HepG2 (cell line): ENCODE data around the gene KDM2B. TPM values are rescaled to one million over a fixed set of nuclear protein-coding genes. Genes with fewer than 3 reads are reported as not detected.

ENCODE experiments used
- ATAC-seq: fragments of 200-7000 bp; cut with Tn5 transposase; 3 replicates; pipeline ENCODE4 v1.9.1; 2020; ENCODE audit warnings: mild to moderate bottlenecking, moderate library complexity
- BruUV-seq: library from RNA; stranded (reverse); fragments of 400-500 nt; replicated peaks from 2 replicates; lab custom pipeline; 2021; lab: Mats Ljungman, UMichigan
- CTCF ChIA-PET: fragments of 300-600 bp; formaldehyde crosslinking; extraction: SDS; loops from one replicate; lab custom pipeline; 2021; ENCODE audit warnings: low total read pairs, inconsistent platforms, low intra/inter-chr PET ratio; lab: Yijun Ruan, JAX
- POLR2A ChIA-PET: fragments of 350-600 bp; sonication (Branson Sonifier 250); formaldehyde crosslinking; loops from one replicate; lab custom pipeline; 2020; ENCODE audit warnings: antibody characterized with exemption, inconsistent platforms; lab: Yijun Ruan, JAX
- DNase-seq: peaks from one replicate; pipeline ENCODE4 v3.0.0-alpha.2; 2015; ENCODE audit warnings: low spot score
- FAIRE-seq: peaks from 3 replicates; lab custom pipeline; 2011; peaks lifted over from hg19 to GRCh38; lab: Jason Lieb, UNC
- H2AFZ ChIP-seq: one replicate; pipeline ENCODE4 v1.6.1; 2011; ENCODE audit warnings: low read length, inconsistent platforms
- H3K27ac ChIP-seq: fragments of 300-600 bp; 3 replicates; pipeline ENCODE4 v1.8.0; 2011; ENCODE audit warnings: mixed run types, mild to moderate bottlenecking, mixed read lengths, low read length, inconsistent platforms; ENCODE audit not compliant: insufficient read depth; ENCODE audit errors: extremely low read length
- H3K27me3 ChIP-seq, 2 experiments: fragments of 200-600 bp in 1 of 2; 2 replicates in 1 of 2; 3 replicates in 1 of 2; pipeline versions ENCODE4 v1.6.0 to v1.8.0; 2011; ENCODE audit warnings: low read length in 2 of 2, mild to moderate bottlenecking in 2 of 2, moderate library complexity in 2 of 2, inconsistent platforms in 1 of 2; ENCODE audit not compliant: insufficient read depth in 2 of 2, control insufficient read depth in 1 of 2
- H3K36me3 ChIP-seq, 2 experiments: fragments of 200-600 bp in 1 of 2; replicated peaks in 1 of 2; 2 replicates in 1 of 2; 3 replicates in 1 of 2; pipeline versions ENCODE4 v1.5.1 to v1.8.0; 2011; ENCODE audit warnings: low read length in 2 of 2, inconsistent platforms in 1 of 2; ENCODE audit not compliant: insufficient read depth in 2 of 2, control insufficient read depth in 1 of 2
- H3K4me1 ChIP-seq: 2 replicates; pipeline ENCODE4 v1.5.1; 2012; ENCODE audit warnings: low read length, inconsistent platforms; ENCODE audit not compliant: insufficient read depth
- H3K4me2 ChIP-seq: 2 replicates; pipeline ENCODE4 v1.6.0; 2011; ENCODE audit warnings: low read depth, low read length, inconsistent platforms
- H3K4me3 ChIP-seq, 3 experiments: fragments of 200-600 bp in 1 of 3; sonication (generic), shearing (Covaris generic) in 1 of 3; replicated peaks in 1 of 3; 2 replicates each; pipeline ENCODE4 v1.5.1; 2011 to 2016; ENCODE audit warnings: low read length in 3 of 3, inconsistent platforms in 2 of 3, low read depth in 2 of 3, mild to moderate bottlenecking in 2 of 3, control low read depth in 1 of 3, mixed read lengths in 1 of 3; ENCODE audit not compliant: insufficient read depth in 1 of 3
- H3K79me2 ChIP-seq: one replicate; pipeline ENCODE4 v1.6.1; 2011; ENCODE audit warnings: low read length, inconsistent platforms; ENCODE audit not compliant: insufficient read depth
- H3K9ac ChIP-seq: 2 replicates; pipeline ENCODE4 v1.6.0; 2011; ENCODE audit warnings: mild to moderate bottlenecking, low read depth, low read length, inconsistent platforms; ENCODE audit not compliant: insufficient read depth
- H3K9me3 ChIP-seq: 2 replicates; pipeline ENCODE4 v1.5.1; 2012; ENCODE audit warnings: mild to moderate bottlenecking, low read length
- H4K20me1 ChIP-seq: 2 replicates; pipeline ENCODE4 v1.6.0; 2011; ENCODE audit warnings: inconsistent platforms, mild to moderate bottlenecking, low read length, moderate library complexity; ENCODE audit not compliant: insufficient read depth
- ATRX ChIP-seq: sonication (generic); formaldehyde crosslinking; IDR thresholded peaks from 2 replicates; pipeline ENCODE4 v1.4.0; 2020; ENCODE audit warnings: missing genetic modification reagents, borderline replicate concordance
- CTCF ChIP-seq: sonication (generic); formaldehyde crosslinking; IDR thresholded peaks from 2 replicates; pipeline ENCODE4 v1.5.0; 2020; ENCODE audit warnings: mild to moderate bottlenecking, missing genetic modification reagents, moderate library complexity
- RARG ChIP-seq: sonication (generic); formaldehyde crosslinking; IDR thresholded peaks from 2 replicates; pipeline ENCODE4 v1.4.0; 2020; ENCODE audit warnings: low read depth, mild to moderate bottlenecking, missing genetic modification reagents
- RFX3 ChIP-seq: IDR thresholded peaks from 2 replicates; pipeline ENCODE4 v1.6.1; 2016; ENCODE audit warnings: missing biosample characterization, missing genetic modification reagents
- SPEN ChIP-seq: sonication (generic); formaldehyde crosslinking; IDR thresholded peaks from 2 replicates; pipeline ENCODE4 v1.5.1; 2020; ENCODE audit warnings: low read depth, mild to moderate bottlenecking, missing genetic modification reagents
- STAT5B ChIP-seq: sonication (generic); formaldehyde crosslinking; IDR thresholded peaks from 2 replicates; pipeline ENCODE4 v1.4.0; 2020; ENCODE audit warnings: missing genetic modification reagents
- THAP11 ChIP-seq: IDR thresholded peaks from 2 replicates; pipeline ENCODE4 v1.6.1; 2016; ENCODE audit warnings: missing biosample characterization, missing genetic modification reagents
- U2AF2 ChIP-seq: fragments of 200-400 bp; formaldehyde crosslinking; IDR thresholded peaks from 2 replicates; pipeline ENCODE4 v1.6.1; 2017; ENCODE audit warnings: low read depth, mild to moderate bottlenecking, low read length
- ZFP82 ChIP-seq: sonication (generic); formaldehyde crosslinking; IDR thresholded peaks from 2 replicates; pipeline ENCODE4 v1.5.1; 2020; ENCODE audit warnings: mild to moderate bottlenecking, missing genetic modification reagents, borderline replicate concordance
- ZNF253 ChIP-seq: sonication (generic); formaldehyde crosslinking; IDR thresholded peaks from 2 replicates; pipeline ENCODE4 v1.8.0; 2022; ENCODE audit warnings: mild to moderate bottlenecking, missing genetic modification reagents, borderline replicate concordance
- ZNF274 ChIP-seq: sonication (generic); formaldehyde crosslinking; IDR thresholded peaks from 2 replicates; pipeline ENCODE4 v1.5.1; 2020; ENCODE audit warnings: mild to moderate bottlenecking, missing genetic modification reagents
- ZNF468 ChIP-seq: sonication (generic); formaldehyde crosslinking; IDR thresholded peaks from 2 replicates; pipeline ENCODE4 v1.8.0; 2022; ENCODE audit warnings: mild to moderate bottlenecking, moderate library complexity, missing genetic modification reagents
- ZNF607 ChIP-seq: sonication (generic); formaldehyde crosslinking; IDR thresholded peaks from 2 replicates; pipeline ENCODE4 v1.5.1; 2020; ENCODE audit warnings: missing genetic modification reagents, mild to moderate bottlenecking, borderline replicate concordance
- ZNF616 ChIP-seq: sonication (generic); formaldehyde crosslinking; IDR thresholded peaks from 2 replicates; pipeline ENCODE4 v1.5.0; 2020; ENCODE audit warnings: low read depth, mild to moderate bottlenecking, missing genetic modification reagents
- ZNF746 ChIP-seq: sonication (generic); formaldehyde crosslinking; IDR thresholded peaks from 2 replicates; pipeline ENCODE4 v1.8.0; 2022; ENCODE audit warnings: mild to moderate bottlenecking, missing genetic modification reagents
- ZNF878 ChIP-seq: sonication (generic); formaldehyde crosslinking; IDR thresholded peaks from 2 replicates; pipeline ENCODE4 v1.8.1; 2023; ENCODE audit warnings: mild to moderate bottlenecking, missing genetic modification reagents, moderate library complexity
- WGBS: methylation state at CpG from one replicate; pipeline ENCODE4 v1.1.6; 2017; ENCODE audit warnings: low lambda C conversion rate; 5-methylcytosine and 5-hydroxymethylcytosine counted together
- in situ Hi-C: cut with HindIII; loops from 2 replicates; pipeline ENCODE4 v1.10.0; 2017; ENCODE audit warnings: low pct_unique_long_range_greater_than_20kb; ENCODE audit not compliant: extremely low pct_ligation_motif_present
- intact Hi-C: fragments of 100-400 bp; cut with micrococcal nuclease; formaldehyde crosslinking; loops from one replicate; pipeline ENCODE4 v1.10.0; 2022; ENCODE audit not compliant: unreplicated experiment
- polyA plus RNA-seq, 8 experiments: library from polyadenylated mRNA; depleted of rRNA in 3 of 8; stranded (reverse) in 7 of 8; unstranded in 1 of 8; fragments of >200 nt; fragmentation: Illumina TruSeq in 4 of 8; extraction: Trizol in 4 of 8; gene quantifications; 2 replicates each; pipeline versions ENCODE4 v1.2.1 to v1.2.3, GENCODE V29; 2011 to 2016; ENCODE audit warnings: low read depth in 4 of 8, missing spikeins in 1 of 8, mixed read lengths in 1 of 8; ENCODE audit not compliant: insufficient read depth in 1 of 8
- total RNA-seq, 5 experiments: library from RNA; depleted of rRNA; stranded (reverse); fragments of >200 nt; fragmentation: Illumina TruSeq; extraction: Trizol; gene quantifications; 2 replicates each; pipeline ENCODE4 v1.2.3, GENCODE V29; 2016; ENCODE audit warnings: low read depth in 1 of 5
- TF ChIP-seq, protein P1 (sequence below): sonication (generic); formaldehyde crosslinking; IDR thresholded peaks from 2 replicates; pipeline ENCODE4 v1.8.0; 2023; ENCODE audit warnings: mild to moderate bottlenecking, missing genetic modification reagents

The KDM2B gene
- total and polyA plus RNA-seq, 2 of the 13 experiments (the other 11 are each of a cell fraction or from before 2014, with no cell fraction given) = 17.5 to 26.1 TPM

GRCh38 chr12:121456551-121456950, 124.3 kb downstream of the KDM2B start:
- Histone ChIP-seq H2AFZ (no peak overlapping the region), H3K27ac (no peak overlapping the region), H3K4me1 (0 out of 2 replicates have a peak, but pooled peaks cover 3% of the 10 kb centered on the region), H3K9me3 (no peaks in the 10 kb centered on the region), H3K4me2 (no peak overlapping the region), H3K9ac (no peak overlapping the region), H3K36me3 (peaks cover 5 to 27% of the 10 kb centered on the region in 2 experiments; a peak in 4 of 5 replicates), H3K27me3 (no peaks in the 10 kb centered on the region), H3K79me2 (peaks cover 61% of the 10 kb centered on the region), H4K20me1 (peaks cover 6% of the 10 kb centered on the region), H3K4me3 (no peak overlapping the region)
- intact Hi-C loops = no loop called here
- FAIRE-seq = no peak
- BruUV-seq = no TSS peak
- WGBS = 88% methylated on average over 8 of the region's 8 CpGs
- no peak for ATAC-seq
- no peak for TF ChIP-seq STAT5B (CRISPR knock-in tag)
- no peak for TF ChIP-seq THAP11 (CRISPR knock-in tag)
- no peak for TF ChIP-seq ZFP82
- TF ChIP-seq RARG (CRISPR knock-in tag) = no peak
- TF ChIP-seq U2AF2 = no peak
- no peak for TF ChIP-seq ZNF878 (CRISPR knock-in tag)
- TF ChIP-seq ATRX (CRISPR knock-in tag) = no peak
- no peak for TF ChIP-seq SPEN (CRISPR knock-in tag)
- no peak for DNase-seq
- ChIA-PET CTCF (no interaction called here), POLR2A (no interaction called here)
- in situ Hi-C loops = no loop called here

DNA sequence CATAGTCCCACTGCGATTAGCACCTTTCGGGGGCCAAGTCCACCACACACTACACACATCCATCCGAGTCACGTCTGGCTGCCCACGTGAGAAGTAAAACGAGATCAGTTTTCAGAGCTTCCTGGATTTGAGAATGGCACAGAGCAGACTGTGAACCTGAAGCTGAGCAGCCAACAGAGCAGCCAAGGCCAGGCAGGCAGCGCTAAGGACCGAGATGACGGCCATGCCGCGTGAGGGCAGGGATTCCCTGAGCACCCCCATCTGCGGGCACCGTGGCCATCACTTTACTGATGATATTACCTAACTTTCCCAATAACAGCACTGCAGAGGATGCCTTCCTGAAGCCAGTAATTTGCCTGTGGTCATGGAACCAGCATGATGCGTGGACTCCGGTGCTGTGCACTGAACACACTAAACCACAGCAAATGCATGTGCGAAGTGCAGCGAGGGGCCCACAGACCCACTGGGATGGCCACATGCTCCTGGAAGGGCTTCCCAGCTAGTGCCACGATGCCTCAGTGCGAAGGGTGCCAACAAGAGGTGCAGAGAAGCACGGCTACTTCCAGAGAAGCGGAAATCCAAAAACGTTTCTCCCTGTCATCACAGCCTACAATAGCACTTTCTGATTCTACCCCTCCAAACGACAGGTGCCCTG, 124.9 kb downstream of the KDM2B start:
- Histone ChIP-seq H3K4me3 (no peak overlapping the region), H3K4me1 (0 out of 2 replicates have a peak, but pooled peaks cover 5% of the 10 kb centered on the region), H3K27ac (no peak overlapping the region), H3K9ac (no peak overlapping the region), H3K27me3 (no peaks in the 10 kb centered on the region), H3K36me3 (peaks cover 5 to 30% of the 10 kb centered on the region in 2 experiments; a peak in 4 of 5 replicates), H3K79me2 (peaks cover 55% of the 10 kb centered on the region), H2AFZ (no peak overlapping the region), H3K4me2 (no peak overlapping the region), H3K9me3 (no peaks in the 10 kb centered on the region), H4K20me1 (peaks cover 4% of the 10 kb centered on the region)
- intact Hi-C loops (no loop called here), in situ Hi-C loops (no loop called here)
- DNase-seq (no peak), FAIRE-seq (no peak), ATAC-seq (no peak)
- BruUV-seq = no TSS peak
- WGBS = 90% methylated on average over 17 of the region's 23 CpGs
- ChIA-PET POLR2A (no interaction called here), CTCF (no interaction called here)
- no peak for TF ChIP-seq ZNF746
- TF ChIP-seq ZNF253 = no peak
- no peak for TF ChIP-seq ZNF468 (CRISPR knock-in tag)
- no peak for TF ChIP-seq CTCF (CRISPR knock-in tag)
- TF ChIP-seq ZNF616 (CRISPR knock-in tag) = no peak
- TF ChIP-seq, protein P1, sequence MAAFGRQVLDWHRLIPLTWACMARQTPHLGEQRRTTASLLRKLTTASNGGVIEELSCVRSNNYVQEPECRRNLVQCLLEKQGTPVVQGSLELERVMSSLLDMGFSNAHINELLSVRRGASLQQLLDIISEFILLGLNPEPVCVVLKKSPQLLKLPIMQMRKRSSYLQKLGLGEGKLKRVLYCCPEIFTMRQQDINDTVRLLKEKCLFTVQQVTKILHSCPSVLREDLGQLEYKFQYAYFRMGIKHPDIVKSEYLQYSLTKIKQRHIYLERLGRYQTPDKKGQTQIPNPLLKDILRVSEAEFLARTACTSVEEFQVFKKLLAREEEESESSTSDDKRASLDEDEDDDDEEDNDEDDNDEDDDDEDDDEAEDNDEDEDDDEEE (CRISPR knock-in tag) = no peak
- TF ChIP-seq ZNF607 (CRISPR knock-in tag) = no peak
- TF ChIP-seq ZNF274 = no peak
- no peak for TF ChIP-seq RFX3 (CRISPR knock-in tag)
